Activated T-helper 17 cell treated with anti-CD3 and anti-CD28 coated beads, Interleukin-2, amount 50 U/mL, for 72 hours (primary cell): Measurements from ENCODE around the gene PDE1A. TPM values are rescaled to one million over a fixed set of nuclear protein-coding genes. Genes with fewer than 3 reads are reported as not detected.
"Not testable (repeated sequence)": the region's sequence is repeated elsewhere in the genome, so short reads cannot be mapped to it uniquely, and the experiment has no call there.

ENCODE experiments used
- ATAC-seq: fragments of 150-1000 bp; cut with Tn5 transposase; replicated peaks from 2 replicates; pipeline ENCODE4 v1.10.0; 2021; ENCODE audit warnings: mild to moderate bottlenecking, moderate library complexity
- H3K27ac Mint-ChIP-seq: one replicate; pipeline ENCODE4 v1.8.0; 2022; ENCODE audit warnings: mixed read lengths
- H3K27me3 Mint-ChIP-seq: one replicate; pipeline ENCODE4 v1.8.0; 2022; ENCODE audit warnings: mixed read lengths
- H3K36me3 Mint-ChIP-seq: one replicate; pipeline ENCODE4 v1.8.0; 2022; ENCODE audit warnings: low read depth, mild to moderate bottlenecking, mixed read lengths
- H3K4me1 Mint-ChIP-seq: one replicate; pipeline ENCODE4 v1.8.0; 2022; ENCODE audit warnings: mixed read lengths
- H3K4me3 Mint-ChIP-seq: one replicate; pipeline ENCODE4 v1.8.0; 2022; ENCODE audit warnings: mild to moderate bottlenecking, mixed read lengths
- H3K9me3 Mint-ChIP-seq: one replicate; pipeline ENCODE4 v1.8.0; 2022; ENCODE audit warnings: mixed read lengths
- total RNA-seq, 2 donors: library from RNA; stranded (reverse); gene quantifications; one replicate each; pipeline ENCODE4 v1.2.3, GENCODE V29; 2022

The PDE1A gene
- total RNA-seq, 2 donors from 2014 or later: not detected

- H3K9me3 Mint-ChIP-seq: no peaks in the 10 kb centered on the region
- ATAC-seq: no peak
- no peak overlapping the region for H3K27ac Mint-ChIP-seq
- H3K4me3 Mint-ChIP-seq: no peak overlapping the region
- H3K36me3 Mint-ChIP-seq: no peaks in the 10 kb centered on the region
- no peaks in the 10 kb centered on the region for H3K4me1 Mint-ChIP-seq
- H3K27me3 Mint-ChIP-seq: peaks cover 6% of the 10 kb centered on the region
Measured at GRCh38 chr2:182300608-182301007, 126.2 kb downstream of the PDE1A start.

DNA sequence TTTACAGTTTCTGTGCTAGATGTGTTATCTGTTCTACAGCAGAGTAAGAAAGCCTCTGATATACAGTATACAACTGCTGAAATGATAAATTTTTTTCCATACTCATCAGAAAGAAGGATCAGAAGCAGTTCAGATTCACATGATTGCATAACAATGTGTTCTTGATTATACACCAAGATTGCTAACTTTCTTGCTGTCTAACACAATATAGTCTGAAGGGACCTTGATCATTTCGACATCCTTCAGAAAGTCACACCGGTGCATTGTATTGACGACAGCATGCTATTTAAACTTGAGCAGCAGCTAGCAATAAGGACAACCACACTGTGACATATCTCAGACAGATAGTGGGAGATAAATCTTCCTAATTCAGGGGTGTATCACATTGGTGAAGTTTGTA lies 127.2 kb downstream of the PDE1A start:
- ATAC-seq: no peak
- Mint-ChIP-seq H3K4me1 (no peaks in the 10 kb centered on the region), H3K36me3 (no peaks in the 10 kb centered on the region), H3K27me3 (peaks cover 3% of the 10 kb centered on the region), H3K9me3 (no peaks in the 10 kb centered on the region), H3K27ac (no peak overlapping the region), H3K4me3 (no peak overlapping the region)

GRCh38 chr2:182298456-182298855 lies 128.4 kb downstream of the PDE1A start:
- Mint-ChIP-seq H3K4me1 (no peaks in the 10 kb centered on the region), H3K27ac (no peak overlapping the region), H3K4me3 (no peak overlapping the region), H3K9me3 (no peaks in the 10 kb centered on the region), H3K36me3 (no peaks in the 10 kb centered on the region), H3K27me3 (no peaks in the 10 kb centered on the region)
- no peak for ATAC-seq

GRCh38 chr2:182291296-182291695 lies 135.5 kb downstream of the PDE1A start:
- Mint-ChIP-seq H3K27ac (no peak overlapping the region), H3K27me3 (no peaks in the 10 kb centered on the region), H3K4me3 (no peak overlapping the region), H3K4me1 (no peaks in the 10 kb centered on the region), H3K9me3 (no peaks in the 10 kb centered on the region), H3K36me3 (no peaks in the 10 kb centered on the region)
- ATAC-seq: no peak

DNA sequence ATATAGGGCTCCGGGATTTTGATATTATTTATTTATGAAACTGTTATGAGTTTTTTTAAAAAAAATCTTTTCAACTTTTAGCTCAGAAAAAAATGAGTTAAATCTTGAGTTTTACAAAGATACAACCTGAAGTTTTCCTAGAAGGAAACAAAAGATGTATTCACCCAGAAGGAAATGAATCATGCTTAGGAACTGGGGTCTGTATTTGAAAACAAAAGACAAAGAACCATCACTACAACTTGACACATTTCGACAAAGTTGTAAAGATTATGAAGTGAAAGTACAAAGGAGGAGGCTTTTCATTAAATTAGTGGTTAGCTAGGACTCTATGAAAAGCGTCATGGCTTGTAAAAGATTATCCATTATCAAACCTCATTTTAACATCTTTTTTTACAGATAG lies 143.3 kb downstream of the PDE1A start:
- Mint-ChIP-seq H3K36me3 (no peaks in the 10 kb centered on the region), H3K9me3 (no peaks in the 10 kb centered on the region), H3K27me3 (no peaks in the 10 kb centered on the region), H3K27ac (no peak overlapping the region), H3K4me1 (no peaks in the 10 kb centered on the region), H3K4me3 (no peak overlapping the region)
- ATAC-seq: no peak

DNA sequence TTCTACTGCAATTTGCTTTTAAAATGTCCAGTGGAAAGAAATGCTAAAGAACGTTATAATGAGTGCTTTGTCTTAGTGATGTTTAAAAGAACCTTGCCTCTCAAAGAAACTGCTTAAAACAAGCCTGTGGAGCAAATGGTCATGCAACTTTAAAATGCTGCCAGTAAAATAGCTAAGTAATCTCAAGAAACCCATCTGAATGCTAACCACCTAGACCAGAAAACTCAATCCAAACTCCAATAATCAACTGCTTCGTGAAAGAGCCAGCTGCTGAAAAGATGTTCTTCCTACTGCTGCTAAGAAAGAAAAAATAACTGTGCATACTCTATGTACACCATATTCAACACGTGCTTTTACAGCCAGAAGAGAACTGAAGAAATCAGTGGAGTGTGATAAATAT lies 145.6 kb downstream of the PDE1A start:
- ATAC-seq: no peak
- H3K9me3 Mint-ChIP-seq: peaks cover 11% of the 10 kb centered on the region

GRCh38 chr2:182280118-182280517 lies 146.7 kb downstream of the PDE1A start:
- Mint-ChIP-seq H3K27ac (no peak overlapping the region), H3K36me3 (no peaks in the 10 kb centered on the region), H3K27me3 (no peaks in the 10 kb centered on the region), H3K4me1 (no peaks in the 10 kb centered on the region), H3K4me3 (no peak overlapping the region), H3K9me3 (peaks cover 17% of the 10 kb centered on the region)
- no peak for ATAC-seq

More for the DNA sequence above, 145.6 kb downstream of the PDE1A start:
- H3K4me1 Mint-ChIP-seq: no peaks in the 10 kb centered on the region
- H3K36me3 Mint-ChIP-seq: no peaks in the 10 kb centered on the region
- H3K4me3 Mint-ChIP-seq: no peak overlapping the region
- no peak overlapping the region for H3K27ac Mint-ChIP-seq
- H3K27me3 Mint-ChIP-seq: no peaks in the 10 kb centered on the region

- not testable (repeated sequence) for H3K27ac Mint-ChIP-seq, H3K36me3 Mint-ChIP-seq, H3K4me3 Mint-ChIP-seq, ATAC-seq, H3K27me3 Mint-ChIP-seq, H3K4me1 Mint-ChIP-seq
- H3K9me3 Mint-ChIP-seq: peaks cover 22% of the 10 kb centered on the region
Measured at GRCh38 chr2:182276662-182277061, 150.2 kb downstream of the PDE1A start.

GRCh38 chr2:182267971-182268370 lies 158.9 kb downstream of the PDE1A start:
- Mint-ChIP-seq H3K27ac (no peak overlapping the region), H3K4me3 (no peak overlapping the region), H3K36me3 (no peaks in the 10 kb centered on the region), H3K4me1 (no peaks in the 10 kb centered on the region), H3K9me3 (no peaks in the 10 kb centered on the region), H3K27me3 (peaks cover 3% of the 10 kb centered on the region)
- no peak for ATAC-seq

GRCh38 chr2:182266909-182267308 lies 159.9 kb downstream of the PDE1A start:
- Mint-ChIP-seq H3K27me3 (peaks cover 3% of the 10 kb centered on the region), H3K9me3 (no peaks in the 10 kb centered on the region), H3K36me3 (no peaks in the 10 kb centered on the region), H3K4me3 (no peak overlapping the region), H3K4me1 (no peaks in the 10 kb centered on the region), H3K27ac (no peak overlapping the region)
- ATAC-seq: no peak

GRCh38 chr2:182265718-182266117 lies 161.1 kb downstream of the PDE1A start:
- Mint-ChIP-seq H3K36me3 (no peaks in the 10 kb centered on the region), H3K4me1 (no peaks in the 10 kb centered on the region), H3K27me3 (peaks cover 3% of the 10 kb centered on the region), H3K27ac (no peak overlapping the region), H3K4me3 (no peak overlapping the region), H3K9me3 (no peaks in the 10 kb centered on the region)
- no peak for ATAC-seq

DNA sequence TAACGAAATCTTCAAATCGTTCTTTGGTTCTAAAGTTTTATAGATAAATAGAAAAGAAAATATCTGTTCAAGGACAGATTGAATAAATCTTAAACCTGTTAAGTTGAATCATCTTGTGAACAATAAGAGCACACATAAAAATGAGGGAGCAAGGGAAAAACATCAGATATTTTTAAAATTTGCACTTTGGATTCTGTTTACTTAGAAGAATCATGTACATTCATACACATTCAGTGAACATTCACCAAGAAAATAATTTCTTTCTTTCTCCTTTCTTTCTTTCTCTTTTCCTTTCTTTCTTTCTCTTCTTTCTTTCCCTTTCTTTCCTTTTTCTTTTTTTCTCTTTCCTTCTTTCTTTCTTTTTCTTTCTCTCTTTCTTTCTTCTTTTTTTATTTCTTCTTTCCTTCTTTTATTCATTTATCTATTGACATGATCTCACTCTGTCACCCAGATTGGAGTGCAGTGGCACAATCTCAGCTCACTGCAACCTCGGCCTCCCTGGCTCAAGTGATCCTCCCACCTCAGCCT lies 164.9 kb downstream of the PDE1A start:
- no peak overlapping the region for H3K27ac Mint-ChIP-seq
- H3K4me1 Mint-ChIP-seq: no peaks in the 10 kb centered on the region
- H3K4me3 Mint-ChIP-seq: no peak overlapping the region
- no peaks in the 10 kb centered on the region for H3K9me3 Mint-ChIP-seq
- ATAC-seq: no peak
- no peaks in the 10 kb centered on the region for H3K36me3 Mint-ChIP-seq
- H3K27me3 Mint-ChIP-seq: peaks cover 4% of the 10 kb centered on the region

DNA sequence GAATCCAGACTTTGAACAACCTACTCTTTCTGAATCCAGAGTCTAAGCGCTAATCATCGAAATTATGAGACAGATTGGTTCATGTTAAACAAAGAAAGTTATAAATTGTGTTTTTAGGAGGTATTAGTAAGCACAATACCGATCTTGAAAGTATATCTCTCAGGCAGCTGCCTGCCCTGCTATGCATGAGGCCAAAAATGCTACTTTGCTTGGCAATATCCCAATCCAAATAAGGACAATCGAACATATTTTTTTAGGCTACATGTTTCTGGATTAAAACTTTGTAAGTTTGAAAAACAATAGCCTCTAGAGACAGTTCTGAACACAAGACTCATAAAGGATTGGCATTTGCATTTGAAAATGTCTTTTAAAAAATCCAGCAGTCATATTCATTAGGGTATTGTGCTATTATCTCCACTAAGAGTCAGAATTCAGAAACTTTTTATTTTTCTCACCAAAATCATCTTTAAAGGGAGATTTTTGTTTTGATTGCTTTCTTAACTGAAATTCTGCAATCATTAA lies 167.1 kb downstream of the PDE1A start:
- Mint-ChIP-seq H3K27me3 (peaks cover 3% of the 10 kb centered on the region), H3K4me3 (no peak overlapping the region), H3K9me3 (no peaks in the 10 kb centered on the region), H3K27ac (no peak overlapping the region), H3K4me1 (no peaks in the 10 kb centered on the region), H3K36me3 (no peaks in the 10 kb centered on the region)
- no peak for ATAC-seq

DNA sequence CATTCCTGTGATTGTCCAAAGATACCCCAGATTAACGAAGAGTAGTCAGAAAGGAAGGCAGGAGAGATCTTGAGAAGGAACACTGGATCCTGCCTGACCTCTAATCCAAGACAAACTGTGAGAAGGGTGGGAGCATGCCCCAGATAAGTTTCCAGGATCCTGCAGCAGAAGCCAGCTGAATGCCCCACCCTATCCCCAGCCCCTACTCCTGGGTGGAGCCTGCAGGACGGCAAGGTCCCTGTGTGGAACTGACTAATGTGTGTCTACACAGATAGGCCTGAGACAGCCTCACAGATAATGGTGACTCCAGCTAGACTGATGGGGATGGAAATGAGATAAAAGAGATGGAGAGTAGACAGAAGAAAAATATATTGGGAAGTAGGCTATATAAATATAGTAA lies 174.3 kb downstream of the PDE1A start:
- H3K27ac Mint-ChIP-seq: no peak overlapping the region
- ATAC-seq: no peak
- no peaks in the 10 kb centered on the region for H3K9me3 Mint-ChIP-seq
- H3K36me3 Mint-ChIP-seq: no peaks in the 10 kb centered on the region
- H3K4me3 Mint-ChIP-seq: no peak overlapping the region
- peaks cover 3% of the 10 kb centered on the region for H3K27me3 Mint-ChIP-seq
- H3K4me1 Mint-ChIP-seq: no peaks in the 10 kb centered on the region

- ATAC-seq: no peak
- no peaks in the 10 kb centered on the region for H3K4me1 Mint-ChIP-seq
- no peaks in the 10 kb centered on the region for H3K9me3 Mint-ChIP-seq
- no peak overlapping the region for H3K27ac Mint-ChIP-seq
- no peak overlapping the region for H3K4me3 Mint-ChIP-seq
- H3K36me3 Mint-ChIP-seq: no peaks in the 10 kb centered on the region
- H3K27me3 Mint-ChIP-seq: no peaks in the 10 kb centered on the region
Measured at GRCh38 chr2:182248898-182249297, 177.9 kb downstream of the PDE1A start.

DNA sequence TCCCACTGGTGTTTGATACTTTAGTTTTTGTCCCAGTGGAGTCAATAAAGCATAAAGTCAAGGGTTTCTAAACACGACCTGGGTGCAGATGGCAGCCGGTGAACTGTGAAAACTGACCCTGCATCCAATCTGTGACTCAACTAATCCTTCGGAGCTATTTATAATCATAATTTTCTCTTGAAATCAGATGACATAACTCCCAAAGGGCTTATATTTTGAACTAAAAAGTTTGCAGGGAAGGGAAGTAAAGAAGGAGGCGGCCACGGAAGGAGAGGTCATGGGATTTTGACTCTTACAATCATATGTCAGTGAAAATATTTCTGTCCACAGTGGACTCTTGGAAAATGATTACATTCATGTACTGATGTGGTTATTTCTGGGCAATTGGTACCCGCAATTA lies 178.5 kb downstream of the PDE1A start:
- Mint-ChIP-seq H3K36me3 (no peaks in the 10 kb centered on the region), H3K9me3 (no peaks in the 10 kb centered on the region), H3K27me3 (no peaks in the 10 kb centered on the region), H3K4me3 (no peak overlapping the region), H3K27ac (no peak overlapping the region), H3K4me1 (no peaks in the 10 kb centered on the region)
- no peak for ATAC-seq
